B cell (primary cell): Measurements from ENCODE around the gene FAM131C. TPM values are rescaled to one million over a fixed set of nuclear protein-coding genes. Genes with fewer than 3 reads are reported as not detected.
"Not testable (repeated sequence)": the region's sequence is repeated elsewhere in the genome, so short reads cannot be mapped to it uniquely, and the experiment has no call there.

Source experiments
- ATAC-seq: fragments of 200-7000 bp; cut with Tn5 transposase; one replicate; pipeline ENCODE4 v1.10.0; 2021; ENCODE audit warnings: low read depth, mild to moderate bottlenecking, moderate number of reproducible peaks, moderate library complexity
- CTCF ChIA-PET: fragments of 350-600 bp; sonication (Branson Sonifier 250); formaldehyde crosslinking; loops from one replicate; lab custom pipeline; 2021; ENCODE audit warnings: antibody characterized with exemption, inconsistent platforms; lab: Charles Lee
- POLR2A ChIA-PET: fragments of 350-600 bp; sonication (Branson Sonifier 250); formaldehyde crosslinking; loops from one replicate; lab custom pipeline; 2021; ENCODE audit warnings: antibody characterized with exemption; lab: Charles Lee
- DNase-seq: peaks from one replicate; pipeline ENCODE4 v3.0.0; 2013
- H2AFZ ChIP-seq: 2 replicates; pipeline ENCODE4 v1.6.1; 2012; ENCODE audit warnings: mild to moderate bottlenecking, low read depth, low read length; ENCODE audit not compliant: insufficient read depth, poor library complexity, severe bottlenecking
- H3K27ac ChIP-seq, 2 donors: 1 replicate in 1 of 2; 2 replicates in 1 of 2; pipeline ENCODE4 v1.5.1; 2012 to 2013; ENCODE audit warnings: low read length in 2 of 2, mild to moderate bottlenecking in 2 of 2, moderate library complexity in 1 of 2
- H3K27me3 ChIP-seq, 4 experiments: fragments of 200-600 bp in 1 of 4; sonication (generic) in 1 of 4; replicated peaks in 1 of 4; 1 replicate in 2 of 4; 2 replicates in 2 of 4; pipeline versions ENCODE4 v1.6.1 to v1.7.0; 2013 to 2016; ENCODE audit warnings: low read length in 3 of 4, mild to moderate bottlenecking in 2 of 4, mixed read lengths in 1 of 4, moderate library complexity in 1 of 4; ENCODE audit not compliant: insufficient read depth in 4 of 4, control insufficient read depth in 3 of 4; ENCODE audit errors: control extremely low read depth in 1 of 4
- H3K36me3 ChIP-seq, 2 experiments: replicated peaks in 1 of 2; 1 replicate in 1 of 2; 2 replicates in 1 of 2; pipeline versions ENCODE4 v1.6.1 to v1.7.1; 2013; ENCODE audit warnings: low read length in 1 of 2; ENCODE audit not compliant: insufficient read depth in 2 of 2, control insufficient read depth in 1 of 2; ENCODE audit errors: control extremely low read depth in 1 of 2, extremely low read depth in 1 of 2
- H3K4me1 ChIP-seq, 2 donors: fragments of 200-600 bp in 1 of 2; sonication (generic) in 1 of 2; 1 replicate in 1 of 2; 2 replicates in 1 of 2; pipeline versions ENCODE4 v1.5.1 to v1.6.1; 2013 to 2017; ENCODE audit warnings: low read length in 2 of 2; ENCODE audit not compliant: control insufficient read depth in 2 of 2, insufficient read depth in 2 of 2
- H3K4me2 ChIP-seq: replicated peaks from 2 replicates; pipeline ENCODE3; 2012; ENCODE audit warnings: mild to moderate bottlenecking, low read depth, low read length; ENCODE audit not compliant: poor library complexity, severe bottlenecking
- H3K4me3 ChIP-seq, 5 experiments: fragments of 200-600 bp in 1 of 5; sonication (generic) in 1 of 5; 1 replicate in 3 of 5; 2 replicates in 2 of 5; pipeline versions ENCODE4 v1.5.1 to v1.7.0; 2011 to 2016; ENCODE audit warnings: low read length in 4 of 5, mild to moderate bottlenecking in 4 of 5, low read depth in 2 of 5, control low read depth in 1 of 5, moderate library complexity in 1 of 5; ENCODE audit not compliant: insufficient read depth in 1 of 5; ENCODE audit errors: control extremely low read depth in 1 of 5, extremely low read depth in 1 of 5
- H3K79me2 ChIP-seq: fragments of 200-600 bp; sonication (generic); one replicate; pipeline ENCODE4 v1.6.0; 2016; ENCODE audit warnings: low read length; ENCODE audit not compliant: control insufficient read depth, insufficient read depth
- H3K9ac ChIP-seq: fragments of 200-600 bp; sonication (generic); 2 replicates; pipeline ENCODE4 v1.6.1; 2017; ENCODE audit warnings: mild to moderate bottlenecking, low read length, moderate library complexity
- H3K9me3 ChIP-seq, 3 donors: one replicate each; pipeline versions ENCODE4 v1.6.1 to v1.7.1; 2013; ENCODE audit warnings: low read length in 2 of 3; ENCODE audit not compliant: control insufficient read depth in 2 of 3, insufficient read depth in 1 of 3; ENCODE audit errors: control extremely low read depth in 1 of 3
- H4K20me1 ChIP-seq: 2 replicates; pipeline ENCODE4 v1.6.0; 2012; ENCODE audit warnings: mild to moderate bottlenecking, low read length; ENCODE audit not compliant: insufficient read depth, control insufficient read depth, poor library complexity, severe bottlenecking
- H3K27ac Mint-ChIP-seq: one replicate; pipeline ENCODE4 v1.8.0; 2021; ENCODE audit warnings: mixed read lengths
- H3K27me3 Mint-ChIP-seq: one replicate; pipeline ENCODE4 v1.8.0; 2021; ENCODE audit warnings: mixed read lengths
- H3K4me1 Mint-ChIP-seq: one replicate; pipeline ENCODE4 v1.8.0; 2021; ENCODE audit warnings: mixed read lengths
- H3K4me3 Mint-ChIP-seq: one replicate; pipeline ENCODE4 v1.8.0; 2021; ENCODE audit warnings: mixed read lengths
- H3K9me3 Mint-ChIP-seq: one replicate; pipeline ENCODE4 v1.8.0; 2022; ENCODE audit warnings: mixed read lengths; ENCODE audit not compliant: insufficient read depth
- EZH2 ChIP-seq: IDR thresholded peaks from 2 replicates; pipeline ENCODE4 v1.6.1; 2012; ENCODE audit warnings: borderline replicate concordance, low read depth, mild to moderate bottlenecking, moderate library complexity, low read length; ENCODE audit not compliant: insufficient read depth, poor library complexity, severe bottlenecking
- WGBS: methylation state at CpG from one replicate; pipeline ENCODE4 v1.1.5; 2013; ENCODE audit warnings: missing lambda C conversion rate; ENCODE audit not compliant: insufficient coverage; 5-methylcytosine and 5-hydroxymethylcytosine counted together
- intact Hi-C: fragments of 100-400 bp; cut with micrococcal nuclease; formaldehyde crosslinking; loops from one replicate; pipeline ENCODE4 v1.10.0; 2022
- polyA plus RNA-seq: library from polyadenylated mRNA; depleted of rRNA; stranded (reverse); fragments of >200 nt; gene quantifications from 2 replicates; pipeline ENCODE4 v1.2.3, GENCODE V29; 2012
- total RNA-seq, 2 donors: library from RNA; stranded (reverse); fragments of 120-200 nt in 1 of 2; gene quantifications; 1 replicate in 1 of 2; 2 replicates in 1 of 2; pipeline versions ENCODE4 v1.2.3 to v1.2.4, GENCODE V29; 2013 to 2022
- TF ChIP-seq, protein P1 (sequence below): fragments of 200-600 bp; IDR thresholded peaks from one replicate; pipeline ENCODE4 v1.8.0; 2022; ENCODE audit warnings: antibody characterized with exemption, mild to moderate bottlenecking

FAM131C gene
- total and polyA plus RNA-seq, 2 donors (not counting 1 experiment from before 2014, with no cell fraction given), result 0.37 TPM; not detected in 1

DNA sequence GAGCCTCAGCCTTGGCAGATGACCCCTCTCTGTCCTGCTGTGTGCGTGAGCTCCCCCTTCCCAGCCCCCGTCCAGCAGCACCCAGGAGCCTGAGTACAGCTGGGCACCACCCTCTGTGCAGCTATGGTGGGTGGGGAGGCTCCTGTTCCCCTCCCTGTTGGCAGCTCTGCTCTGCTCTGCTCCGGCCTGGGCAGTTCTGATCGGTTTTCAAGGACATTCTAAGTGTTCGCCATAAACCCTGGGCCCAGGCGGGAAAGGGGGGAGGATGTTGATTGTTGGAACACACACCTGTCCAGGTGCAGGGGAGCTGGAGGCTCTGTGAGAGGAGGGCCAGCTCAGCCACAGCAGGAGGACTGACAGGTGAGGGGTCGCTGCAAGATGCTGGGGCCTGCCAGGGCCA lies 29.9 kb downstream of the FAM131C start, which contains the start of gene CLCNKB:
TSS of gene CLCNKB (plus strand) at position 262 of the 400 bp plus-strand sequence. CDS start 711 bp downstream, outside the sequence.
- WGBS, result 77% methylated on average over 3 of the region's 7 CpGs
- CTCF ChIA-PET, result interaction anchor here (1.0 kb wide), 1 partner anchor 12 kb away, joined by 4 read pairs; no protein-coding TSS in a partner anchor

DNA sequence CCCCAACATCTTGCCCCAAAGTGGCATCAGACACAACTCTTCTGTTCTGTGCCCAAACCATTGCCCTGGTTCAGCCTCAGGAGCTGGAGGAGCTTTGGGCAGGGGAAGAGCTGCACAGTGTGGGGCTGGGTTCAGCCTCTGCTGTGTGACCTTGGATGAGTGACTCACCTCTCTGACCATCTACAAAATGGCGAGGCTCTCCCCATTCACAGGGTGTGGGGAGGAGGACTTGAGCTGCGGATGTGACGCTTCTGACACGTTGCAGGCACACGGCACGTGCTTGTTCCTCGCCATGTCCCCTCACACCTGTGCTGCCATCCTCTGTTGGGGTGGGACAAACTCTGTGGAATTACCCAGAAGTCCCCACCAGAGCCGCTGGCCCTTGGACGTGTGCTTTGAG lies 30.8 kb downstream of the FAM131C start:
- DNase-seq, H3K36me3 ChIP-seq, H3K4me1 ChIP-seq, H3K27ac Mint-ChIP-seq, H3K9ac ChIP-seq, H3K27me3 Mint-ChIP-seq, H3K27ac ChIP-seq, POLR2A ChIA-PET, ATAC-seq, H4K20me1 ChIP-seq, H3K27me3 ChIP-seq, H3K79me2 ChIP-seq, H3K4me1 Mint-ChIP-seq, H3K4me3 Mint-ChIP-seq, CTCF ChIA-PET, H3K9me3 ChIP-seq, H3K4me3 ChIP-seq, H3K4me2 ChIP-seq, H3K9me3 Mint-ChIP-seq, H2AFZ ChIP-seq: not testable (repeated sequence)
- no CpG with 5 or more reads among the region's 9 CpGs for WGBS
- intact Hi-C loops, result loop anchor here (2.0 kb wide), 1 partner anchor 22 kb away; no protein-coding TSS in a partner anchor

More for the DNA sequence above, 29.9 kb downstream of the FAM131C start, which contains the start of gene CLCNKB:
- Histone ChIP-seq H3K9ac (no peak within 1 kb of the TSS), H2AFZ (no peak within 1 kb of the TSS), H3K27ac (no peak within 1 kb of the TSS), H3K4me3 (no peak within 1 kb of the TSS), H3K4me1 (peaks cover under 1 to 2% of the 10 kb centered on the region in 2 donors), H3K9me3 (no peaks in the 10 kb centered on the region), H3K79me2 (no peaks in the 10 kb centered on the region), H3K27me3 (peaks cover 0 to 2% (median 0%) of the 10 kb centered on the region in 4 experiments), H3K4me2 (no peak within 1 kb of the TSS), H4K20me1 (no peaks in the 10 kb centered on the region), H3K36me3 (no peaks in the 10 kb centered on the region)
- ATAC-seq (no peak), DNase-seq (no peak)
- Mint-ChIP-seq H3K27me3 (peaks cover 4% of the 10 kb centered on the region), H3K4me1 (peaks cover 3% of the 10 kb centered on the region), H3K9me3 (no peaks in the 10 kb centered on the region), H3K27ac (no peak within 1 kb of the TSS), H3K4me3 (no peak within 1 kb of the TSS)
- no peak for TF ChIP-seq EZH2
- TF ChIP-seq, protein P1, sequence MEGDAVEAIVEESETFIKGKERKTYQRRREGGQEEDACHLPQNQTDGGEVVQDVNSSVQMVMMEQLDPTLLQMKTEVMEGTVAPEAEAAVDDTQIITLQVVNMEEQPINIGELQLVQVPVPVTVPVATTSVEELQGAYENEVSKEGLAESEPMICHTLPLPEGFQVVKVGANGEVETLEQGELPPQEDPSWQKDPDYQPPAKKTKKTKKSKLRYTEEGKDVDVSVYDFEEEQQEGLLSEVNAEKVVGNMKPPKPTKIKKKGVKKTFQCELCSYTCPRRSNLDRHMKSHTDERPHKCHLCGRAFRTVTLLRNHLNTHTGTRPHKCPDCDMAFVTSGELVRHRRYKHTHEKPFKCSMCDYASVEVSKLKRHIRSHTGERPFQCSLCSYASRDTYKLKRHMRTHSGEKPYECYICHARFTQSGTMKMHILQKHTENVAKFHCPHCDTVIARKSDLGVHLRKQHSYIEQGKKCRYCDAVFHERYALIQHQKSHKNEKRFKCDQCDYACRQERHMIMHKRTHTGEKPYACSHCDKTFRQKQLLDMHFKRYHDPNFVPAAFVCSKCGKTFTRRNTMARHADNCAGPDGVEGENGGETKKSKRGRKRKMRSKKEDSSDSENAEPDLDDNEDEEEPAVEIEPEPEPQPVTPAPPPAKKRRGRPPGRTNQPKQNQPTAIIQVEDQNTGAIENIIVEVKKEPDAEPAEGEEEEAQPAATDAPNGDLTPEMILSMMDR, result no peak
- POLR2A ChIA-PET, result no interaction called here
- intact Hi-C loops, result loop anchor here (2.0 kb wide), 1 partner anchor 23 kb away; no protein-coding TSS in a partner anchor
